ENCODE data around the gene GSX1. TPM values are rescaled to one million over a fixed set of nuclear protein-coding genes. Genes with fewer than 3 reads are reported as not detected.

The GSX1 gene
- total RNA-seq, 2 experiments from 2014 or later, result not detected

DNA sequence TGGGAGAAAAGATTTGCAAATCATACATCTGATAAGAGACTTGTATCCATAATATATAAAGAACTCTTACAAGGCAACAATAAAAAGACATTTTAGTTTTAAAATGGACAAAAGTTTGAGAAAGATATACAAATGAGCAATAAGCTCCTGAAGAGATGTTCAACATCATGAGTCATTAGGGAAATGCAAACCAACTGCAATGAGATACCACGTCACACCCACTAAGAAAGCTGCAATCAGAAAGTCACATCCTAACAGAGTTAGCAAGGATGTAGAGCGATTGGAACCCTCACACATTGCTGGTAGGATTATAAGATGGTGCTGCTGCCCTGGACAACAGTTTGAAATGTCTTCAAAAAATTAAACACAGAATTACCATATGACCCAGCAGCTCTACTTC lies 50.3 kb downstream of the GSX1 start:
- no peak for DNase-seq
- Mint-ChIP-seq H3K4me1 (ENCODE audit: low read depth) (no peaks in the 10 kb centered on the region), H3K9me3 (no peaks in the 10 kb centered on the region), H3K27me3 (peaks cover 27% of the 10 kb centered on the region), H3K4me3 (no peak overlapping the region), H3K27ac (no peak overlapping the region), H3K36me3 (no peaks in the 10 kb centered on the region)
- intact Hi-C loops (cut with micrococcal nuclease), result no loop called here
- POLR2A ChIA-PET, result no interaction called here
- CTCF ChIA-PET, result interaction anchor here (0.6 kb wide), 1 partner anchor 1687 kb away, joined by 3 read pairs; no protein-coding TSS in a partner anchor

Other genes starting within 250 kb of the GSX1 start
- gene LNX2, start 172.0 kb upstream of the GSX1 start, total RNA-seq, result 1 to 10 TPM; 5.0 to 5.4 TPM
- 100 to 1,000 TPM; 114 to 118 TPM for gene POLR1D, start 170.6 kb upstream of the GSX1 start, total RNA-seq
- gene PDX1, start 127.5 kb downstream of the GSX1 start, total RNA-seq, result not detected
- not detected for gene CDX2, start 176.8 kb downstream of the GSX1 start, total RNA-seq
- not detected for gene URAD, start 196.2 kb downstream of the GSX1 start, total RNA-seq